Measurements from ENCODE around the gene WNT7B.

The WNT7B gene

GRCh38 chr22:45995405-45996101 lies 18.6 kb upstream of the WNT7B start:
- no peak for DNase-seq (ENCODE audit: low spot score)

GRCh38 chr22:45994491-45995404 lies 17.8 kb upstream of the WNT7B start:
- peak; percentile 67 for DNase-seq (ENCODE audit: low spot score)

- DNase-seq (ENCODE audit: low spot score), result no peak
Measured at GRCh38 chr22:45993841-45994240, 16.9 kb upstream of the WNT7B start.

GRCh38 chr22:45993143-45993692 lies 16.3 kb upstream of the WNT7B start:
- DNase-seq (ENCODE audit: low spot score), result no peak

GRCh38 chr22:45992737-45993136 lies 15.8 kb upstream of the WNT7B start:
- DNase-seq (ENCODE audit: low spot score), result no peak

GRCh38 chr22:45991098-45991497 lies 14.1 kb upstream of the WNT7B start:
- no peak for DNase-seq (ENCODE audit: low spot score)

- DNase-seq (ENCODE audit: low spot score), result no peak
Measured at GRCh38 chr22:45987136-45987861, 10.3 kb upstream of the WNT7B start.

- DNase-seq (ENCODE audit: low spot score), result no peak
Measured at GRCh38 chr22:45984316-45984916, 7.5 kb upstream of the WNT7B start.

GRCh38 chr22:45983797-45984196 lies 6.8 kb upstream of the WNT7B start:
- no peak for DNase-seq (ENCODE audit: low spot score)

GRCh38 chr22:45980761-45981160 lies 3.8 kb upstream of the WNT7B start:
- no peak for DNase-seq (ENCODE audit: low spot score)

- no peak for DNase-seq (ENCODE audit: low spot score)
Measured at GRCh38 chr22:45980268-45980570, 3.3 kb upstream of the WNT7B start.

- DNase-seq (ENCODE audit: low spot score), result no peak
Measured at GRCh38 chr22:45978275-45978713, 1.3 kb upstream of the WNT7B start.

- DNase-seq (ENCODE audit: low spot score), result no peak
Measured at GRCh38 chr22:45977551-45978274, 751 bp upstream of the WNT7B start.

GRCh38 chr22:45976254-45977002 lies 534 bp downstream of the WNT7B start:
- no peak for DNase-seq (ENCODE audit: low spot score)

GRCh38 chr22:45975164-45976161 lies 1.5 kb downstream of the WNT7B start:
- DNase-seq (ENCODE audit: low spot score), result no peak

- DNase-seq (ENCODE audit: low spot score), result no peak
Measured at GRCh38 chr22:45974498-45974897, 2.5 kb downstream of the WNT7B start.

- DNase-seq (ENCODE audit: low spot score), result no peak
Measured at GRCh38 chr22:45972889-45973253, 4.1 kb downstream of the WNT7B start.

GRCh38 chr22:45972091-45972888 lies 4.7 kb downstream of the WNT7B start:
- DNase-seq (ENCODE audit: low spot score), result no peak

Measured in germinal center (tissue), 1 donor.